Activated CD8-positive, alpha-beta T cell treated with anti-CD3 and anti-CD28 coated beads for 36 hours (primary cell): ENCODE results near the gene SMG6. TPM values are rescaled to one million over a fixed set of nuclear protein-coding genes. Genes with fewer than 3 reads are reported as not detected.

Source experiments
- ATAC-seq: fragments of 200-7000 bp; cut with Tn5 transposase; one replicate; pipeline ENCODE4 v1.10.0; 2021; ENCODE audit warnings: mild to moderate bottlenecking, moderate library complexity
- CTCF ChIA-PET: fragments of 350-600 bp; sonication (Branson Sonifier 250); formaldehyde crosslinking; loops from one replicate; lab custom pipeline; 2021; ENCODE audit warnings: antibody characterized with exemption; lab: Charles Lee
- POLR2A ChIA-PET: fragments of 350-600 bp; sonication (Branson Sonifier 250); formaldehyde crosslinking; loops from one replicate; lab custom pipeline; 2021; ENCODE audit warnings: antibody characterized with exemption; lab: Charles Lee
- DNase-seq: peaks from one replicate; pipeline ENCODE4 v3.0.0-alpha.2; 2020
- H3K27ac Mint-ChIP-seq: one replicate; pipeline ENCODE4 v1.8.0; 2021; ENCODE audit warnings: mild to moderate bottlenecking, mixed read lengths
- H3K27me3 Mint-ChIP-seq: one replicate; pipeline ENCODE4 v1.8.0; 2021; ENCODE audit warnings: mixed read lengths
- H3K36me3 Mint-ChIP-seq: one replicate; pipeline ENCODE4 v1.8.0; 2021; ENCODE audit warnings: low read depth, mixed read lengths
- H3K4me1 Mint-ChIP-seq: one replicate; pipeline ENCODE4 v1.8.0; 2021; ENCODE audit warnings: low read depth, mixed read lengths
- H3K4me3 Mint-ChIP-seq: one replicate; pipeline ENCODE4 v1.8.0; 2021; ENCODE audit warnings: mild to moderate bottlenecking, moderate library complexity, mixed read lengths
- H3K9me3 Mint-ChIP-seq: one replicate; pipeline ENCODE4 v1.8.0; 2021; ENCODE audit warnings: mixed read lengths
- intact Hi-C: fragments of 100-400 bp; cut with micrococcal nuclease; formaldehyde crosslinking; loops from one replicate; pipeline ENCODE4 v1.10.0; 2022
- total RNA-seq, 2 experiments: library from RNA; stranded (reverse); gene quantifications; one replicate each; pipeline ENCODE4 v1.2.3, GENCODE V29; 2021
- TF ChIP-seq, protein P1 (sequence below): fragments of 200-600 bp; IDR thresholded peaks from one replicate; pipeline ENCODE4 v1.8.0; 2022; ENCODE audit warnings: antibody characterized with exemption, mild to moderate bottlenecking

SMG6 gene
- total RNA-seq, 2 experiments from 2014 or later, result 39.6 to 40.4 TPM

DNA sequence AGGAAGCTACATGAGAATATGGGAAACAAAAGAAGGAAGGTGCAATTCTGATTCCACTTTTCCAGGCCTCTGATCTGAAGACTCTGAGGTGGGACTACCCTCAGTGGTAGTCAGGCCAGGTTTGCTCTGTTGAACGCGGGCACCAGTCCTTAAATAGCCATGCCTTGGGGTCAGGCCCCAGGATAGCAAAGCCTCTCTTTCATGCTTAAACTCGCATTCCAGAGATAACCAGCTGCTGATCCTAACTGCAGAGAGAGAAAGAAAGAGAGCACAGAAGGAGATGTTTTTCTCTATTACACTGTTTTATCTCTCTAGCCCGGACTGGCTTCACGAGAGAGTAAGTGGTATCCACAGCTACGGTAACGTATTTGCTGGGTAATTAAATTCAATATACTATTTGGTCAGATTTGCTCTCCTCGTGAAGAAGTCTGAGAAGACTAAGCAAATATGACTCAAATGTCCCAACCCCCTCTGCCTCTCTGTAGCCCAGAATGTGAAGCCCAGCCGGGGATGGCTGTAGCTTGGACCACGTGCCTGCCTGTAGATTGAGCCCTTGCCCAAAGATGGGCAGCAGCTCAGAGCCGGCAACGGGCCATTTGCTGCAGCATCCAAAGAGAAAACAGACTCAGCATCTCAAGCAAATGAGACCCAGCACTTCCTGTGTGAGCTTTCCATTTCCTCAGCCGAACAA is 122.2 kb downstream of the SMG6 start:
- no peaks in the 10 kb centered on the region for H3K9me3 Mint-ChIP-seq
- H3K4me1 Mint-ChIP-seq, result peaks cover 6% of the 10 kb centered on the region
- H3K4me3 Mint-ChIP-seq, result no peak overlapping the region
- TF ChIP-seq, protein P1, sequence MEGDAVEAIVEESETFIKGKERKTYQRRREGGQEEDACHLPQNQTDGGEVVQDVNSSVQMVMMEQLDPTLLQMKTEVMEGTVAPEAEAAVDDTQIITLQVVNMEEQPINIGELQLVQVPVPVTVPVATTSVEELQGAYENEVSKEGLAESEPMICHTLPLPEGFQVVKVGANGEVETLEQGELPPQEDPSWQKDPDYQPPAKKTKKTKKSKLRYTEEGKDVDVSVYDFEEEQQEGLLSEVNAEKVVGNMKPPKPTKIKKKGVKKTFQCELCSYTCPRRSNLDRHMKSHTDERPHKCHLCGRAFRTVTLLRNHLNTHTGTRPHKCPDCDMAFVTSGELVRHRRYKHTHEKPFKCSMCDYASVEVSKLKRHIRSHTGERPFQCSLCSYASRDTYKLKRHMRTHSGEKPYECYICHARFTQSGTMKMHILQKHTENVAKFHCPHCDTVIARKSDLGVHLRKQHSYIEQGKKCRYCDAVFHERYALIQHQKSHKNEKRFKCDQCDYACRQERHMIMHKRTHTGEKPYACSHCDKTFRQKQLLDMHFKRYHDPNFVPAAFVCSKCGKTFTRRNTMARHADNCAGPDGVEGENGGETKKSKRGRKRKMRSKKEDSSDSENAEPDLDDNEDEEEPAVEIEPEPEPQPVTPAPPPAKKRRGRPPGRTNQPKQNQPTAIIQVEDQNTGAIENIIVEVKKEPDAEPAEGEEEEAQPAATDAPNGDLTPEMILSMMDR, result no peak
- no peak for ATAC-seq
- H3K27ac Mint-ChIP-seq, result no peak overlapping the region
- intact Hi-C loops, result no loop called here
- ChIA-PET CTCF (interaction anchor here (1.0 to 1.3 kb wide), 2 partner anchors 8 to 127 kb away, joined by 3 read pairs; no protein-coding TSS in a partner anchor), POLR2A (interaction anchor here (1.5 kb wide), 1 partner anchor 125 kb away, joined by 3 read pairs; no protein-coding TSS in a partner anchor)
- DNase-seq, result no peak
- peaks cover 37% of the 10 kb centered on the region for H3K36me3 Mint-ChIP-seq
- no peaks in the 10 kb centered on the region for H3K27me3 Mint-ChIP-seq

DNA sequence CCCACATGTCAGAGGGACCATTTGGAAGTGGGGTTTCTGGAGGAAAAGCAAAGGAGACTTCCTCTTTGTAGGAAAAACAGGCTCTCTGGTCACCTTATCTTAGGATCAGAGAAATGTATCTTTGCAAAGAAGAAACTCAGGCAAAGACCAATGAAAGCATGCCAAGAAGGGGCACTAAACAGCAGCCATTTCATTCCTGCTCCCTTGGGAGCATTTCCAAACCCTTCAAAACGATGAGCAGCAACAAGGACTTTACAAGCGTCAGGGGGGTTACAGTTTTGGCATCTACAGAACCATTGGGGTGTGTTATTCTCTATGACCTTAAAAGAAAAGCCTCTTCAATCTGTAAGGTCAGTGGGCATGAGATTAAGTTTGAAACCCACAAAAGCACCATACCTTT is 122.8 kb downstream of the SMG6 start:
- Mint-ChIP-seq H3K4me1 (peaks cover 7% of the 10 kb centered on the region), H3K36me3 (peaks cover 31% of the 10 kb centered on the region), H3K4me3 (no peak overlapping the region), H3K27ac (no peak overlapping the region), H3K9me3 (no peaks in the 10 kb centered on the region), H3K27me3 (no peaks in the 10 kb centered on the region)
- CTCF ChIA-PET, result interaction anchor here (1.0 kb wide), 1 partner anchor 9 kb away, joined by 3 read pairs; no protein-coding TSS in a partner anchor
- intact Hi-C loops, result no loop called here
- ATAC-seq, result no peak
- POLR2A ChIA-PET, result no interaction called here
- no peak for DNase-seq
- TF ChIP-seq, protein P1, result no peak

DNA sequence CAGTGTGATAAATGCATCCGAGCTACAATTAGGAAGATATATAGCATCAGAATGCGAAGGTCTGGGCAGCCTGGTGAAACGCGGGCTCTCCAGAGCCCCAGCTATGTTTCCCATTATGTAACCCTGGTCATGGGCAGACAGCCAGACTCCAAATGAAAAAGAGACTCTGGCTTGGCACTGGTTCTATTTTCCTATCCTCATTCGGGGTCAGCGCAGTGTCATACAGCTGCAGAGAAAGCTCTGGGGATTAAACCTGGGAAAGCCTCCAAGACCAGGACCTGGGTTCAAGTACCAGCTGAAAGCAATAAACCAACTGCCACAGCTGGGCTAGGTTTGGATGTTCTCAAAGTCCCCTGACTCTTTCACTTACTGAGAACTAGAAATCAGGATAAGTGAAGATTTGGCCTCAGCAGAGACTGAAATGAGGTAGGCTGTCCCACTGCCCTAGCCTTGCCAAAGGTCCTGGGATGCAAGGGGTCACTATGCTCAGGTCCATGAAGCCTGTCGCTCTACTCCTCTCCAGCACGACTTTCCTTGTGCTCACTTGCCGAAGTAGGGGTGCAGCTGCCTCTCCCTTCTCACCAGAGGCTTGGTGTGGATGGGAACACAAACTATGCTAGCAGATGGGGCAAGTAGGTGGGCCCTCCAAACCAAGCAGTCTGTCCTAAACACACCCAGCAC is 123.8 kb downstream of the SMG6 start:
- H3K27ac Mint-ChIP-seq, result no peak overlapping the region
- H3K4me1 Mint-ChIP-seq, result peaks cover 8% of the 10 kb centered on the region
- H3K27me3 Mint-ChIP-seq, result no peaks in the 10 kb centered on the region
- DNase-seq (no peak), ATAC-seq (no peak)
- POLR2A ChIA-PET, result interaction anchor here (0.8 kb wide), 1 partner anchor 54 kb away, joined by 3 read pairs; no protein-coding TSS in a partner anchor
- intact Hi-C loops, result no loop called here
- H3K36me3 Mint-ChIP-seq, result peaks cover 24% of the 10 kb centered on the region
- CTCF ChIA-PET, result interaction anchor here (0.8 to 1.0 kb wide), 3 partner anchors 65 to 121 kb away, joined by 3 to 4 read pairs (median 3); no protein-coding TSS in a partner anchor
- no peak overlapping the region for H3K4me3 Mint-ChIP-seq
- TF ChIP-seq, protein P1, result no peak
- no peaks in the 10 kb centered on the region for H3K9me3 Mint-ChIP-seq

DNA sequence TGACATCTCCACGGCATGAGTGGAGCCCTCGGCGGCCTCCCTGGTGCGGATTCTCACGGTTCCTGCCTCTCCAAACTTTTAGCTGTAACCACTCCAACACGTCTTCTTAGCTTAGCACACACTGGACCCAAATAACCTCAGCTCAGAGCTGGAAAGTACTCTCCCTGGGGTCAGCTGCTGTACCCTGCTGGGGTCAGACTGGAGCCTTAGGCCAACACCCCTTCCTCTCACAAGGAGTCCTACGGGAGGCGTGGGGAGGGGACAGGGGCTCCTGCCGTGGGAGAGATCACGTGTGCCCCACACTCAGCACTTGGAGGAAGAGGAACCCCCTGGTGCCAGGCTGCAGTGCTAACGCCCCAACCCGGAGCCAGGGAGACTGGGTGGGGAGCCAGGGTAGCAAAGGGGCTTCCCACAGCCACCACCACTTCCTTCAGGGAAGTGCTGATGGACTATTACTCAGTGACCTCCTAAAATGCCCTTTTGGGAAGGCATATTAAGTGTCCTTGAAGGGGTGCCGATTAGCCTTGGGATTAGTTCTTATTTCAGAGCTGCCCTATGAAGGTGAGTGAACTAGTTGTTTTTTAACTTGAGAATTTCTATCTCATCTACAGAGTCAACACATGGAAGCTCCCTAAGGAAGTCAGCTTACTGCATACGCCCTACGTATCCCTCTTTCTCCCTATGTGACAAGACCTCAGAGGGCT is 124.6 kb downstream of the SMG6 start:
- CTCF ChIA-PET, result interaction anchor here (1.0 kb wide), 2 partner anchors 65 to 120 kb away, joined by 3 to 4 read pairs; no protein-coding TSS in a partner anchor
- Mint-ChIP-seq H3K27me3 (no peaks in the 10 kb centered on the region), H3K27ac (no peak overlapping the region), H3K4me3 (no peak overlapping the region), H3K36me3 (peaks cover 29% of the 10 kb centered on the region), H3K9me3 (no peaks in the 10 kb centered on the region), H3K4me1 (peaks cover 8% of the 10 kb centered on the region)
- no peak for DNase-seq
- intact Hi-C loops, result no loop called here
- no peak for ATAC-seq
- POLR2A ChIA-PET, result interaction anchor here (0.7 to 0.8 kb wide), 2 partner anchors 53 to 210 kb away, joined by 3 to 5 read pairs; no protein-coding TSS in a partner anchor
- TF ChIP-seq, protein P1, result no peak
